Esophagus squamous epithelium (tissue), 5 donors: ENCODE data around the gene VCL. TPM values are rescaled to one million over a fixed set of nuclear protein-coding genes. Genes with fewer than 3 reads are reported as not detected.

Experiments
- DNase-seq: peaks from one replicate; lab custom pipeline; 2025; lab: John Stamatoyannopoulos, UW
- H3K27ac ChIP-seq, 4 donors: fragments of 200-600 bp; sonication (generic); one replicate each; pipeline ENCODE4 v1.5.1; 2016 to 2019; ENCODE audit warnings: mild to moderate bottlenecking in 1 of 4
- H3K27me3 ChIP-seq, 4 donors: fragments of 200-600 bp; sonication (generic); 1 replicate in 3 of 4; 2 replicates in 1 of 4; pipeline versions ENCODE4 v1.5.1 to v1.6.0; 2017 to 2021; ENCODE audit warnings: antibody characterized with exemption in 1 of 4
- H3K36me3 ChIP-seq, 3 donors: fragments of 200-600 bp; sonication (generic); one replicate each; pipeline ENCODE4 v1.5.1; 2016 to 2019
- H3K4me1 ChIP-seq, 3 donors: fragments of 200-600 bp; sonication (generic); one replicate each; pipeline ENCODE4 v1.5.1; 2017 to 2019
- H3K4me3 ChIP-seq, 4 donors: fragments of 200-600 bp; sonication (generic); 1 replicate in 3 of 4; 2 replicates in 1 of 4; pipeline ENCODE4 v1.5.1; 2016 to 2019; ENCODE audit warnings: mild to moderate bottlenecking in 2 of 4, moderate library complexity in 1 of 4
- H3K9me3 ChIP-seq, 3 donors: fragments of 200-600 bp; sonication (generic); one replicate each; pipeline ENCODE4 v1.5.1; 2016 to 2019
- POLR2A ChIP-seq, 4 donors: fragments of 450-650 bp; IDR thresholded peaks; one replicate each; pipeline ENCODE4 v1.6.1; 2017; ENCODE audit warnings: antibody characterized with exemption in 4 of 4, mild to moderate bottlenecking in 4 of 4, moderate library complexity in 3 of 4
- WGBS, 2 donors: methylation state at CpG; one replicate each; pipeline ENCODE4 v1.1.5; 2018; 5-methylcytosine and 5-hydroxymethylcytosine counted together
- intact Hi-C: fragments of 100-400 bp; cut with DNase I; formaldehyde crosslinking; loops from one replicate; pipeline ENCODE4 v1.15.0; 2022
- total RNA-seq, 4 donors: library from RNA; depleted of rRNA; stranded (reverse); fragments of >200 nt; gene quantifications; one replicate each; pipeline ENCODE4 v1.1.0, GENCODE V29; 2016
- TF ChIP-seq, protein P1 (sequence below), 6 experiments: fragments of 450-650 bp in 4 of 6; fragments of 200-600 bp in 2 of 6; sonication (generic) in 2 of 6; IDR thresholded peaks; one replicate each; pipeline ENCODE4 v1.5.1; 2016 to 2019; ENCODE audit warnings: antibody characterized with exemption in 6 of 6, mild to moderate bottlenecking in 4 of 6, moderate library complexity in 4 of 6
- donor health status: DM: yes; HTN: yes; CAD: no.

VCL gene
- total RNA-seq, 4 donors from 2014 or later: 64.8 to 143 (median 75.0) TPM

DNA sequence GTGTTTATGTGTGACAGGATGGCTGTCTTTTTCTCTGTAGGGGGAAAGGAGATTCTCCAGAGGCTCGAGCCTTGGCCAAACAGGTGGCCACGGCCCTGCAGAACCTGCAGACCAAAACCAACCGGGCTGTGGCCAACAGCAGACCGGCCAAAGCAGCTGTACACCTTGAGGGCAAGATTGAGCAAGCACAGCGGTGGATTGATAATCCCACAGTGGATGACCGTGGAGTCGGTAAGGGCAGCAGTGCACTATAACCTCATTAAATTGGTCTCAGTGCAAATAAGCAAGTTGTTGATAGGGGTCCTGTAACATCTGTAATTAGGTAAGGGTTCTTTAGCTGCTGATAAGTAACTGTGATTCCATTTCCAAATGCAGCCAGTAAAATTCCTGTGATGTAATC lies 96.3 kb downstream of the VCL start:
- Histone ChIP-seq H3K9me3 (no peaks in the 10 kb centered on the region), H3K27me3 (no peaks in the 10 kb centered on the region), H3K27ac (no peak overlapping the region), H3K36me3 (peaks cover 22 to 100% (median 29%) of the 10 kb centered on the region in 3 donors), H3K4me3 (no peak overlapping the region), H3K4me1 (peaks cover 0 to 4% (median 0%) of the 10 kb centered on the region in 3 donors)
- WGBS, 2 donors: 76 to 92% methylated on average over 4 to 7 of the region's 7 CpGs
- DNase-seq: no peak
- intact Hi-C loops: no loop called here
- no peak for TF ChIP-seq POLR2A (IDR thresholded peaks at IDR 0.05)
- TF ChIP-seq, protein P1, sequence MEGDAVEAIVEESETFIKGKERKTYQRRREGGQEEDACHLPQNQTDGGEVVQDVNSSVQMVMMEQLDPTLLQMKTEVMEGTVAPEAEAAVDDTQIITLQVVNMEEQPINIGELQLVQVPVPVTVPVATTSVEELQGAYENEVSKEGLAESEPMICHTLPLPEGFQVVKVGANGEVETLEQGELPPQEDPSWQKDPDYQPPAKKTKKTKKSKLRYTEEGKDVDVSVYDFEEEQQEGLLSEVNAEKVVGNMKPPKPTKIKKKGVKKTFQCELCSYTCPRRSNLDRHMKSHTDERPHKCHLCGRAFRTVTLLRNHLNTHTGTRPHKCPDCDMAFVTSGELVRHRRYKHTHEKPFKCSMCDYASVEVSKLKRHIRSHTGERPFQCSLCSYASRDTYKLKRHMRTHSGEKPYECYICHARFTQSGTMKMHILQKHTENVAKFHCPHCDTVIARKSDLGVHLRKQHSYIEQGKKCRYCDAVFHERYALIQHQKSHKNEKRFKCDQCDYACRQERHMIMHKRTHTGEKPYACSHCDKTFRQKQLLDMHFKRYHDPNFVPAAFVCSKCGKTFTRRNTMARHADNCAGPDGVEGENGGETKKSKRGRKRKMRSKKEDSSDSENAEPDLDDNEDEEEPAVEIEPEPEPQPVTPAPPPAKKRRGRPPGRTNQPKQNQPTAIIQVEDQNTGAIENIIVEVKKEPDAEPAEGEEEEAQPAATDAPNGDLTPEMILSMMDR (IDR thresholded peaks at IDR 0.05): no peak

DNA sequence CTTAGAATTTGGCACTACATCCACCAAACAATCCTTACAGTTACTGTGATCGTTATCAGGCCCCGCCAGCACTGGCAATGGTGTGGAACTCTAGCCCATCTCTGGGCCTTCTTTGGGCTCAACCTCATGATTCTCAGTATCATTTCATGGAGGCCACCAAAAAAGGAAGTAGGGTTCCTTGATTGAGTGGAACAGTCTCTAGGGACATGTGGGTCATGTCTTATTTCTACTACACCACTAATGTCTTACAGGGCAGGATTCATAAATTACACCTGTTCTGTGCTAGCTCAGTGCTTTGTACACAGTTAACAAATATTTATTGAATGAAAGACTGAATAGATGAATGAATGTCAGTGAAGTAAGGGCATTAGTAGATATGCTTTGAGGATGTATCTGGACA lies 98.9 kb downstream of the VCL start:
- no peak for TF ChIP-seq POLR2A (IDR thresholded peaks at IDR 0.05)
- TF ChIP-seq, protein P1 (IDR thresholded peaks at IDR 0.05): no peak
- H3K36me3 ChIP-seq: peaks cover 17 to 100% (median 22%) of the 10 kb centered on the region in 3 donors
- peaks cover 0 to 20% (median 0%) of the 10 kb centered on the region in 3 donors for H3K4me1 ChIP-seq
- H3K4me3 ChIP-seq: no peak overlapping the region
- no peaks in the 10 kb centered on the region for H3K9me3 ChIP-seq
- no peak overlapping the region for H3K27ac ChIP-seq
- intact Hi-C loops: no loop called here
- 65 to 94% methylated on average over 2 of the region's 2 CpGs for WGBS, 2 donors
- no peaks in the 10 kb centered on the region for H3K27me3 ChIP-seq
- no peak for DNase-seq

DNA sequence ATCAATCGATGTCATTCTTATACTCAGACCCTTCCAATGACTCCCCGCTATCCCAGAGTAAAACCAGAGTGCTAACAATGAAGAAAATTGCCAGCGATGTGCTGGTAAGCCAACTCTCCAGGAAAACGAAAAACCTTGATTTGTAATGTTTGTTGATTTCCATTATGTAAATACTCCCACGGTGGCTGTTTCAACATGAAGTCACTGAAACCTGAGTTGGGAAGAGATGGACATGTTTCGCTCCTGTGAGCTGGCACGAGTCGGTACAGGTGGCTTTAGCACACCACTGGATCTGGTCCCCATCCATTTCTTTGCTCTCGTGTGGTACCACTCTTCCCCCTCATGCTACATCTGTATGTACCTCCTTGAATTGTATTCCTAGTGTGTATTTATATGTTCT lies 99.9 kb downstream of the VCL start:
- 75 to 84% methylated on average over 9 of the region's 9 CpGs for WGBS, 2 donors
- Histone ChIP-seq H3K4me3 (no peak overlapping the region), H3K36me3 (peaks cover 17 to 100% (median 22%) of the 10 kb centered on the region in 3 donors), H3K27me3 (no peaks in the 10 kb centered on the region), H3K9me3 (no peaks in the 10 kb centered on the region), H3K27ac (no peak overlapping the region), H3K4me1 (peaks cover 0 to 20% (median 0%) of the 10 kb centered on the region in 3 donors)
- TF ChIP-seq POLR2A (IDR thresholded peaks at IDR 0.05): no peak
- TF ChIP-seq, protein P1 (IDR thresholded peaks at IDR 0.05): no peak
- intact Hi-C loops: no loop called here
- DNase-seq: no peak

DNA sequence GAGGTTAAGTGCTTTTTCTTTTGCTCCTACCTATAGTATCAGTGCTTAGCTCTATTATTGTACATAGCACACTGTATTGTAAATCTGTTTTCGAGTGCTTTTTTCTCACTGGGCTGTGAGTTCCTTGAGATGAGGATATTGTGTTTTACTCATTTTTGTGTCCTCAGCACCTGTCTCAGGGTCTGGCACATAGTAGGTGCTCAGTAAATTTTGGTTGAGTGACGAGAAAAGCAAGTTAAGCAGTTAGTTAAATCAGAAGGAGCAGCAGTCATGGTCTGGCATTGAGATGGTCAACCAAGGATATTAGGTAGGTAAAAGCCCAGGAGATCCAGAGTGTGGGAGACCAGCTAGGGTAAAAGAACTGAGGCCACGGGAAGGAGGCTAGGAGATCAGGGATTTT lies 101.5 kb downstream of the VCL start:
- TF ChIP-seq, protein P1 (IDR thresholded peaks at IDR 0.05): no peak
- no peak for TF ChIP-seq POLR2A (IDR thresholded peaks at IDR 0.05)
- DNase-seq: no peak
- intact Hi-C loops: no loop called here
- Histone ChIP-seq H3K4me3 (no peak overlapping the region), H3K4me1 (peaks cover 0 to 20% (median 0%) of the 10 kb centered on the region in 3 donors), H3K36me3 (peaks cover 16 to 100% (median 24%) of the 10 kb centered on the region in 3 donors), H3K27ac (peak overlapping the region in 1 of 4 donors; percentile 23), H3K27me3 (no peaks in the 10 kb centered on the region), H3K9me3 (no peaks in the 10 kb centered on the region)
- 56 to 89% methylated on average over 3 of the region's 3 CpGs for WGBS, 2 donors

DNA sequence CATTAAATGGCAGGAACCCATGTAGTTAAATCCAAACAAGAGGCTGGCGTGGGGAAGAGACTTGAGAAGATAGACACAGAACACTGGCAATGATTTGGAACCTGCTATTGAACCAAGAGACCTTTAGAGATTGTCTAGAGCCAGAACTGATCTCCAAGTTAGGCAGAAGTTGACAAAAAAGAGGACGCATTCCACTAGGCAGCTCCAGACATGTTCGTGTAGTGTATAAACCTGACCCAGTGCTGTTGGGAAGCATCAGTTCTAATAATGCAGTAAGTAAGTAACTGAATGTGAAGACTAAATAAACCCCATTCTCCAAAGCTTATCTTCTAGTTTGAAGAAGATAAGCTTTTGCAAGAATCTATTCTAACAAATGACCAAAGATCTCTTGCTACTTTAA lies 101.9 kb downstream of the VCL start:
- peaks cover 0 to 20% (median 0%) of the 10 kb centered on the region in 3 donors for H3K4me1 ChIP-seq
- 35 to 59% methylated on average over 3 of the region's 3 CpGs for WGBS, 2 donors
- TF ChIP-seq, protein P1 (IDR thresholded peaks at IDR 0.05): no peak
- TF ChIP-seq POLR2A (IDR thresholded peaks at IDR 0.05): no peak
- DNase-seq: no peak
- peak overlapping the region in 1 of 4 donors; percentile 23 for H3K27ac ChIP-seq
- H3K36me3 ChIP-seq: peaks cover 18 to 100% (median 22%) of the 10 kb centered on the region in 3 donors
- intact Hi-C loops: no loop called here
- no peak overlapping the region for H3K4me3 ChIP-seq
- H3K9me3 ChIP-seq: no peaks in the 10 kb centered on the region
- no peaks in the 10 kb centered on the region for H3K27me3 ChIP-seq
